CD4-positive, alpha-beta T cell treated with Interleukin-6 at 100 ng/mL for 8 hours (primary cell): ENCODE measurements around the gene FXYD6.

Experiments used
- DNase-seq: peaks from one replicate; pipeline ENCODE4 v3.0.0-alpha.2; 2020; ENCODE audit warnings: mixed read lengths, low spot score

FXYD6 gene

GRCh38 chr11:117910525-117910924 is 34.1 kb upstream of the FXYD6 start:
- no peak for DNase-seq

GRCh38 chr11:117909611-117910382 is 33.3 kb upstream of the FXYD6 start:
- no peak for DNase-seq

GRCh38 chr11:117908959-117909610 is 32.6 kb upstream of the FXYD6 start:
- DNase-seq = no peak

- DNase-seq = no peak
Observed at GRCh38 chr11:117908109-117908895, 31.8 kb upstream of the FXYD6 start.

GRCh38 chr11:117907276-117908108 is 31.0 kb upstream of the FXYD6 start:
- DNase-seq = peak; percentile 18

- DNase-seq = no peak
Observed at GRCh38 chr11:117906710-117907109, 30.3 kb upstream of the FXYD6 start.

GRCh38 chr11:117906126-117906525 is 29.7 kb upstream of the FXYD6 start:
- DNase-seq = no peak

GRCh38 chr11:117905524-117905923 is 29.1 kb upstream of the FXYD6 start:
- DNase-seq = no peak

GRCh38 chr11:117903505-117904382 is 27.3 kb upstream of the FXYD6 start:
- no peak for DNase-seq

- DNase-seq = no peak
Observed at GRCh38 chr11:117902001-117902845, 25.8 kb upstream of the FXYD6 start.

GRCh38 chr11:117901601-117902000 is 25.1 kb upstream of the FXYD6 start:
- DNase-seq = no peak

- no peak for DNase-seq
Observed at GRCh38 chr11:117900720-117901440, 24.4 kb upstream of the FXYD6 start.

- no peak for DNase-seq
Observed at GRCh38 chr11:117900121-117900648, 23.7 kb upstream of the FXYD6 start.

GRCh38 chr11:117898059-117898458 is 21.6 kb upstream of the FXYD6 start:
- no peak for DNase-seq

- DNase-seq = no peak
Observed at GRCh38 chr11:117892651-117893050, 16.2 kb upstream of the FXYD6 start.

GRCh38 chr11:117891362-117891761 is 14.9 kb upstream of the FXYD6 start:
- DNase-seq = no peak

GRCh38 chr11:117888139-117888566 is 11.7 kb upstream of the FXYD6 start:
- DNase-seq = no peak

- DNase-seq = no peak
Observed at GRCh38 chr11:117887431-117888138, 11.1 kb upstream of the FXYD6 start.
